Measurements from ENCODE around the gene DGKB. TPM values are rescaled to one million over a fixed set of nuclear protein-coding genes. Genes with fewer than 3 reads are reported as not detected.

DGKB gene
- total RNA-seq, 1 experiment from 2014 or later, result not detected

GRCh38 chr7:14843755-14844154 is 58.8 kb downstream of the DGKB start:
- peaks cover 5% of the 10 kb centered on the region for H3K4me1 Mint-ChIP-seq (ENCODE audit: insufficient read depth, unreplicated experiment)
- no peak for TF ChIP-seq CTCF (IDR thresholded peaks at IDR 0.05; ENCODE audit: unreplicated experiment)
- H3K4me3 Mint-ChIP-seq (ENCODE audit: unreplicated experiment), result no peak overlapping the region
- CTCF ChIA-PET, result interaction anchor here (0.6 kb wide), 1 partner anchor 121 kb away, joined by 3 read pairs; no protein-coding TSS in a partner anchor
- POLR2A ChIA-PET, result no interaction called here
- no peak overlapping the region for H3K27ac Mint-ChIP-seq (ENCODE audit: low read depth, unreplicated experiment)
- H3K9me3 Mint-ChIP-seq (ENCODE audit: unreplicated experiment), result no peaks in the 10 kb centered on the region
- no peaks in the 10 kb centered on the region for H3K36me3 Mint-ChIP-seq (ENCODE audit: insufficient read depth, unreplicated experiment)
- intact Hi-C loops (cut with micrococcal nuclease), result no loop called here
- no peak for DNase-seq (ENCODE audit: unreplicated experiment)
- no TSS peak for BruUV-seq (replicated peaks)
- H3K27me3 Mint-ChIP-seq (ENCODE audit: insufficient read depth, unreplicated experiment), result peaks cover 25% of the 10 kb centered on the region

- CTCF ChIA-PET, result interaction anchor here (0.7 kb wide), 1 partner anchor 9 kb away, joined by 3 read pairs; no protein-coding TSS in a partner anchor
- H3K27ac Mint-ChIP-seq (ENCODE audit: low read depth, unreplicated experiment), result no peak overlapping the region
- H3K27me3 Mint-ChIP-seq (ENCODE audit: insufficient read depth, unreplicated experiment), result peaks cover 33% of the 10 kb centered on the region
- H3K4me1 Mint-ChIP-seq (ENCODE audit: insufficient read depth, unreplicated experiment), result peaks cover 5% of the 10 kb centered on the region
- H3K9me3 Mint-ChIP-seq (ENCODE audit: unreplicated experiment), result no peaks in the 10 kb centered on the region
- H3K36me3 Mint-ChIP-seq (ENCODE audit: insufficient read depth, unreplicated experiment), result no peaks in the 10 kb centered on the region
- no peak for TF ChIP-seq CTCF (IDR thresholded peaks at IDR 0.05; ENCODE audit: unreplicated experiment)
- H3K4me3 Mint-ChIP-seq (ENCODE audit: unreplicated experiment), result no peak overlapping the region
- no TSS peak for BruUV-seq (replicated peaks)
- intact Hi-C loops (cut with micrococcal nuclease), result no loop called here
- POLR2A ChIA-PET, result no interaction called here
- DNase-seq (ENCODE audit: unreplicated experiment), result no peak
These were observed 60.0 kb downstream of the DGKB start for GRCh38 chr7:14842523-14842922.

- H3K4me3 Mint-ChIP-seq (ENCODE audit: unreplicated experiment), result no peak overlapping the region
- CTCF ChIA-PET, result no interaction called here
- no peaks in the 10 kb centered on the region for H3K9me3 Mint-ChIP-seq (ENCODE audit: unreplicated experiment)
- peaks cover 33% of the 10 kb centered on the region for H3K27me3 Mint-ChIP-seq (ENCODE audit: insufficient read depth, unreplicated experiment)
- no peak for DNase-seq (ENCODE audit: unreplicated experiment)
- no peaks in the 10 kb centered on the region for H3K36me3 Mint-ChIP-seq (ENCODE audit: insufficient read depth, unreplicated experiment)
- no TSS peak for BruUV-seq (replicated peaks)
- intact Hi-C loops (cut with micrococcal nuclease), result no loop called here
- POLR2A ChIA-PET, result no interaction called here
- H3K27ac Mint-ChIP-seq (ENCODE audit: low read depth, unreplicated experiment), result no peak overlapping the region
- peaks cover 5% of the 10 kb centered on the region for H3K4me1 Mint-ChIP-seq (ENCODE audit: insufficient read depth, unreplicated experiment)
- TF ChIP-seq CTCF (IDR thresholded peaks at IDR 0.05; ENCODE audit: unreplicated experiment), result no peak
These were observed 60.7 kb downstream of the DGKB start for GRCh38 chr7:14841869-14842268.

GRCh38 chr7:14841086-14841485 is 61.5 kb downstream of the DGKB start:
- POLR2A ChIA-PET, result no interaction called here
- Mint-ChIP-seq H3K36me3 (ENCODE audit: insufficient read depth, unreplicated experiment) (no peaks in the 10 kb centered on the region), H3K4me1 (ENCODE audit: insufficient read depth, unreplicated experiment) (peaks cover 5% of the 10 kb centered on the region), H3K27ac (ENCODE audit: low read depth, unreplicated experiment) (no peak overlapping the region), H3K4me3 (ENCODE audit: unreplicated experiment) (no peak overlapping the region), H3K27me3 (ENCODE audit: insufficient read depth, unreplicated experiment) (peaks cover 33% of the 10 kb centered on the region), H3K9me3 (ENCODE audit: unreplicated experiment) (no peaks in the 10 kb centered on the region)
- CTCF ChIA-PET, result interaction anchor here (0.6 kb wide), 1 partner anchor 71 kb away, joined by 3 read pairs; no protein-coding TSS in a partner anchor
- DNase-seq (ENCODE audit: unreplicated experiment), result no peak
- BruUV-seq (replicated peaks), result no TSS peak
- intact Hi-C loops (cut with micrococcal nuclease), result no loop called here
- no peak for TF ChIP-seq CTCF (IDR thresholded peaks at IDR 0.05; ENCODE audit: unreplicated experiment)

Measured in MCF 10A (cell line).